ENCODE measurements around the gene DCLK1.

DNA sequence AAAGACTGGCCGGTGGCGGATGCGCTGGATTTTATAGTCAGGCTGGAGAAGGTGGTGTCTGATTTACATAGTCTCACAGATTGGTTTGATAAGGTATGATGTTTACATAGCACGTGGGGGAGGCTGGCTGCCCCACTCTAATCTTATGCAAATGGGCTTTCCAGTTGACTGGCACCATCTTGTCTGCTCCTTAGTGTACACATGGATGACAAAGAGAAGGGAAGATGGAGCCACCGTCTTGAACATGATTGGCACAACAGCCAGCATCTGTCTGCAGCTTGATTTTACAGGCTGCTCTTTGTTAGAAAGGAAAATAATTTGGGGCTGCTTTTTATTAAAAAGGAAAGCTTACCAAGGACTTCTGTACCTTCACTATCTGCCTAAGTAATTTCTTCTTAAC is 389.5 kb downstream of the DCLK1 start:
- TF ChIP-seq, protein P1, sequence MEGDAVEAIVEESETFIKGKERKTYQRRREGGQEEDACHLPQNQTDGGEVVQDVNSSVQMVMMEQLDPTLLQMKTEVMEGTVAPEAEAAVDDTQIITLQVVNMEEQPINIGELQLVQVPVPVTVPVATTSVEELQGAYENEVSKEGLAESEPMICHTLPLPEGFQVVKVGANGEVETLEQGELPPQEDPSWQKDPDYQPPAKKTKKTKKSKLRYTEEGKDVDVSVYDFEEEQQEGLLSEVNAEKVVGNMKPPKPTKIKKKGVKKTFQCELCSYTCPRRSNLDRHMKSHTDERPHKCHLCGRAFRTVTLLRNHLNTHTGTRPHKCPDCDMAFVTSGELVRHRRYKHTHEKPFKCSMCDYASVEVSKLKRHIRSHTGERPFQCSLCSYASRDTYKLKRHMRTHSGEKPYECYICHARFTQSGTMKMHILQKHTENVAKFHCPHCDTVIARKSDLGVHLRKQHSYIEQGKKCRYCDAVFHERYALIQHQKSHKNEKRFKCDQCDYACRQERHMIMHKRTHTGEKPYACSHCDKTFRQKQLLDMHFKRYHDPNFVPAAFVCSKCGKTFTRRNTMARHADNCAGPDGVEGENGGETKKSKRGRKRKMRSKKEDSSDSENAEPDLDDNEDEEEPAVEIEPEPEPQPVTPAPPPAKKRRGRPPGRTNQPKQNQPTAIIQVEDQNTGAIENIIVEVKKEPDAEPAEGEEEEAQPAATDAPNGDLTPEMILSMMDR (IDR thresholded peaks at IDR 0.05), result no peak
- TF ChIP-seq POLR2A (IDR thresholded peaks at IDR 0.05) (no peak), EP300 (IDR thresholded peaks at IDR 0.05) (no peak)

Data from tibial nerve (tissue), 4 donors.